Ishikawa (cell line): ENCODE data around the gene PCSK2.

Experiments
- CEBPB ChIP-seq: IDR thresholded peaks from 2 replicates; pipeline ENCODE4 v1.6.1; 2012
- CREB1 ChIP-seq: IDR thresholded peaks from 2 replicates; pipeline ENCODE4 v1.6.1; 2012; ENCODE audit warnings: low read depth
- EGR1 ChIP-seq: IDR thresholded peaks from 2 replicates; pipeline ENCODE4 v1.6.1; 2012
- EP300 ChIP-seq: IDR thresholded peaks from 2 replicates; pipeline ENCODE4 v1.6.1; 2012; ENCODE audit warnings: borderline replicate concordance
- FOXM1 ChIP-seq: IDR thresholded peaks from 2 replicates; pipeline ENCODE4 v1.6.1; 2012; ENCODE audit warnings: low read depth, borderline replicate concordance
- NFIC ChIP-seq: IDR thresholded peaks from 2 replicates; pipeline ENCODE4 v1.6.1; 2012
- RAD21 ChIP-seq: IDR thresholded peaks from 2 replicates; pipeline ENCODE4 v1.6.1; 2012; ENCODE audit warnings: low read depth
- TAF1 ChIP-seq: IDR thresholded peaks from 2 replicates; pipeline ENCODE4 v1.6.1; 2012; ENCODE audit warnings: low read depth, mild to moderate bottlenecking
- TCF12 ChIP-seq: IDR thresholded peaks from 2 replicates; pipeline ENCODE4 v1.6.1; 2012; ENCODE audit warnings: low read depth
- TEAD4 ChIP-seq: IDR thresholded peaks from 2 replicates; pipeline ENCODE4 v1.6.1; 2012
- YY1 ChIP-seq: IDR thresholded peaks from 2 replicates; pipeline ENCODE4 v1.6.1; 2012; ENCODE audit warnings: low read depth
- ZBTB7A ChIP-seq: IDR thresholded peaks from 2 replicates; pipeline ENCODE4 v1.6.1; 2012; ENCODE audit warnings: low read depth
- TF ChIP-seq, protein P1 (sequence below): IDR thresholded peaks from 2 replicates; pipeline ENCODE4 v1.6.1; 2012
- TF ChIP-seq, protein P2 (sequence below): IDR thresholded peaks from 2 replicates; pipeline ENCODE4 v1.6.1; 2012; ENCODE audit warnings: low read depth, mild to moderate bottlenecking
- TF ChIP-seq, protein P3 (sequence below): IDR thresholded peaks from 2 replicates; pipeline ENCODE4 v1.6.1; 2012

Gene PCSK2

DNA sequence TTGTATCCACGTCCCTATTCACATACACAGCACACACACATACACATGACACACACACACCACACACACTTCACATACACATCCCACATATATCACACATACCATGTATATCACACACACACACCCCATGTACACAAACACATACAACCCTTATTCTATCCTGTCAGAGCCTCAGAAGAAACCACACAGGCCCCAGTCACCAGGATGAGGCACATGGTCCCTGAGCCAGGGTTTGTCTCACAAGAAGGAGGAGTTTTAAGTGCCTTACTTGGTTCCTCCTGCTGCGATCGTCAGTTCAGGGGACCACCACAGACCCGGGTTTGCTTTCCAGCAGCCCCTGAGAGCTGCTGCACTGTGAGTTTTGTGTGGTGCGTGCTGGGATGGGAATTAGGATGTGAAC is 280.7 kb downstream of the PCSK2 start:
- TF ChIP-seq EGR1 (no peak), ZBTB7A (no peak), EP300 (no peak), CREB1 (no peak)
- TF ChIP-seq, protein P1, sequence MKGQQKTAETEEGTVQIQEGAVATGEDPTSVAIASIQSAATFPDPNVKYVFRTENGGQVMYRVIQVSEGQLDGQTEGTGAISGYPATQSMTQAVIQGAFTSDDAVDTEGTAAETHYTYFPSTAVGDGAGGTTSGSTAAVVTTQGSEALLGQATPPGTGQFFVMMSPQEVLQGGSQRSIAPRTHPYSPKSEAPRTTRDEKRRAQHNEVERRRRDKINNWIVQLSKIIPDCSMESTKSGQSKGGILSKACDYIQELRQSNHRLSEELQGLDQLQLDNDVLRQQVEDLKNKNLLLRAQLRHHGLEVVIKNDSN: no peak

DNA sequence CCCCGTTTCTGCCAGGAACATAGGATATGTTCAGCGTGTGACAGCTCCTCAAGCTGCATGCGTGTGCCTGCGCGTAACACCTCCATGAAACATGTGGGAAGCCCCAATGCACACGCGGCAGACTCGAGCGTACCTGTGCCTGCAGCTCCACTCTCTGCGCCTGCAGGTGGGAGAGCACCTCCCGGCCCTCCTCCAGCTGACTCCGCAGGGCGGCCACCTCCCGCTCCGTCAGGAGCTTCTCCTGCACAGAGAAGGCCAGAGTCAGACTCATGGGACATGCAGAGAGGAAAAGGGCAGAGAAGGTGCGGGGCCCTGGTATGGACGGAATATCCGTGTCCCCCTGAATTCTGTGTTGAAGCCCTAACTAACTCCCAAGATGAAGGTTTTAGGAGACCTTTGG is 281.9 kb downstream of the PCSK2 start:
- TF ChIP-seq, protein P2, sequence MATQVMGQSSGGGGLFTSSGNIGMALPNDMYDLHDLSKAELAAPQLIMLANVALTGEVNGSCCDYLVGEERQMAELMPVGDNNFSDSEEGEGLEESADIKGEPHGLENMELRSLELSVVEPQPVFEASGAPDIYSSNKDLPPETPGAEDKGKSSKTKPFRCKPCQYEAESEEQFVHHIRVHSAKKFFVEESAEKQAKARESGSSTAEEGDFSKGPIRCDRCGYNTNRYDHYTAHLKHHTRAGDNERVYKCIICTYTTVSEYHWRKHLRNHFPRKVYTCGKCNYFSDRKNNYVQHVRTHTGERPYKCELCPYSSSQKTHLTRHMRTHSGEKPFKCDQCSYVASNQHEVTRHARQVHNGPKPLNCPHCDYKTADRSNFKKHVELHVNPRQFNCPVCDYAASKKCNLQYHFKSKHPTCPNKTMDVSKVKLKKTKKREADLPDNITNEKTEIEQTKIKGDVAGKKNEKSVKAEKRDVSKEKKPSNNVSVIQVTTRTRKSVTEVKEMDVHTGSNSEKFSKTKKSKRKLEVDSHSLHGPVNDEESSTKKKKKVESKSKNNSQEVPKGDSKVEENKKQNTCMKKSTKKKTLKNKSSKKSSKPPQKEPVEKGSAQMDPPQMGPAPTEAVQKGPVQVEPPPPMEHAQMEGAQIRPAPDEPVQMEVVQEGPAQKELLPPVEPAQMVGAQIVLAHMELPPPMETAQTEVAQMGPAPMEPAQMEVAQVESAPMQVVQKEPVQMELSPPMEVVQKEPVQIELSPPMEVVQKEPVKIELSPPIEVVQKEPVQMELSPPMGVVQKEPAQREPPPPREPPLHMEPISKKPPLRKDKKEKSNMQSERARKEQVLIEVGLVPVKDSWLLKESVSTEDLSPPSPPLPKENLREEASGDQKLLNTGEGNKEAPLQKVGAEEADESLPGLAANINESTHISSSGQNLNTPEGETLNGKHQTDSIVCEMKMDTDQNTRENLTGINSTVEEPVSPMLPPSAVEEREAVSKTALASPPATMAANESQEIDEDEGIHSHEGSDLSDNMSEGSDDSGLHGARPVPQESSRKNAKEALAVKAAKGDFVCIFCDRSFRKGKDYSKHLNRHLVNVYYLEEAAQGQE: no peak
- TF ChIP-seq ZBTB7A: no peak
- TF ChIP-seq YY1: no peak
- no peak for TF ChIP-seq NFIC
- TF ChIP-seq, protein P3, sequence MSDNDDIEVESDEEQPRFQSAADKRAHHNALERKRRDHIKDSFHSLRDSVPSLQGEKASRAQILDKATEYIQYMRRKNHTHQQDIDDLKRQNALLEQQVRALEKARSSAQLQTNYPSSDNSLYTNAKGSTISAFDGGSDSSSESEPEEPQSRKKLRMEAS: no peak
- no peak for TF ChIP-seq EP300
- no peak for TF ChIP-seq TAF1
- TF ChIP-seq EGR1: no peak

DNA sequence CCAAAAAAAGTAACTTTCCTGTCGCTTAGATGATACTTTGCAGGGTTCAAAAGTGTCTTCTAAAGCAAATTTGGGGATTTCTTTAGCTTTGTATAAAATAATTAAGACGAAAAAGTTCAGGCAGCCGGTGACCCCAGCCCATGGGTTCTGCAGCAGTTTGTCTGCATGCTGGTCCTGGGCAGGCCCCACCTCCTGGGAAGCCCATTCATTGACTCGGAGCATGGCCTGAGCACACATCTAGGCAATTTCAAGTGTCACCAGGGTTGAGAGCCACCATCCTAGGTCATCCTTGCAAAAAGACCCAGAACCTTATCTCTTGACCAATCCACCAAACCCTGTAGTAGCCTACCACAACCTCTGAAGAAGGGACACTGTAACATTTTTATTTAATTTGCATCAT is 283.7 kb downstream of the PCSK2 start:
- no peak for TF ChIP-seq TAF1
- TF ChIP-seq EP300: no peak
- TF ChIP-seq EGR1: no peak
- TF ChIP-seq, protein P1: no peak
- TF ChIP-seq FOXM1: no peak
- TF ChIP-seq CREB1: no peak
- no peak for TF ChIP-seq CEBPB
- TF ChIP-seq TEAD4: no peak
- TF ChIP-seq ZBTB7A: no peak
- TF ChIP-seq, protein P3: no peak
- TF ChIP-seq, protein P2: no peak
- TF ChIP-seq YY1: no peak
- no peak for TF ChIP-seq TCF12
- TF ChIP-seq RAD21: no peak

DNA sequence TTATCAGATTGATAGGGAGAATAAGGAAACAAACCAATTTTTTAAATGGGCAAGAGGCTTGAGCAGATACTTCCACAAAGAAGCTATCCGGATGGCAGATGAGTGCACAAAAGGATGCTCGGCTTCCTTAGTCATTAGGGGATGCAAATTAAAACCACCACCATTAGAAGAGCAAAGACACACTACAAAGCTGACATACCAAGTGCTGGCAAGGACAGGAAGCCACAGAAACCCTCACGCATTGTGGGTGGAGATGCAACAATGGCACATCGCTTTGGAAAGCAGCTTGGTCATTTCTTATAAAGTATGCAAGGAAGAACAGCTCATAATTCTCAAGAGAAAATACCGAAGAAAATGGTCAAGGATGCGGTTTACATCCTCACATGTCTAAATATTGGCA is 284.6 kb downstream of the PCSK2 start:
- TF ChIP-seq EGR1 (no peak), TEAD4 (no peak), FOXM1 (no peak), TCF12 (no peak), NFIC (no peak), ZBTB7A (no peak), EP300 (no peak), RAD21 (no peak), CREB1 (no peak), CEBPB (no peak), YY1 (no peak), TAF1 (no peak)
- TF ChIP-seq, protein P3: no peak
- TF ChIP-seq, protein P2: no peak
- TF ChIP-seq, protein P1: no peak

DNA sequence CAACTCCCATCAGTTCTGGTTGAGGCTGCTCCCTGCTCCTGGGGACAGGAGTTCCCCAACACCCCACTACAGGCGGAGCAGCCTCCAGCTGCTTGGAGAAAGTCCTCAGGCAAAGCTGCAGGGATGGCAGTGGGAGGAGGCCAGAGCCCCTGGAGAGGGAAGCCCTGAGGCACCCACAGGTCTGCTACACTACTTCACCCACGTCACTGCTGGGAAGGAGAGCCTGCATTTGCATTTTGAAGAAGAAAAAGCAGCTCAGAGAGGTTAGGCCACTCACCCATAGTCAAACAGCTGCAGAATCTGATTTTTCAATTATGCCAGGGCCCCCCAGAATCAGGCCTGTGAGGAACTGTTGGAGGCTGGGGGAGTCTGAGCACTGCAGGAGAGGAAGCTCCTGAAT is 287.1 kb downstream of the PCSK2 start:
- TF ChIP-seq RAD21 (no peak), ZBTB7A (no peak), NFIC (no peak), CEBPB (no peak), YY1 (no peak), TEAD4 (no peak), TAF1 (no peak), EP300 (no peak)
